Measurements from ENCODE around the gene TRAF1.

TRAF1 gene

GRCh38 chr9:120865809-120866208, 60.8 kb downstream of the TRAF1 start:
- no peak for DNase-seq

GRCh38 chr9:120865176-120865575, 61.4 kb downstream of the TRAF1 start:
- no peak for DNase-seq

GRCh38 chr9:120864719-120865118, 61.9 kb downstream of the TRAF1 start:
- DNase-seq = no peak

GRCh38 chr9:120863833-120864232, 62.8 kb downstream of the TRAF1 start:
- DNase-seq = no peak

GRCh38 chr9:120862452-120862851, 64.1 kb downstream of the TRAF1 start:
- no peak for DNase-seq

- DNase-seq = no peak
Measured at GRCh38 chr9:120861935-120862334, 64.7 kb downstream of the TRAF1 start.

- no peak for DNase-seq
Measured at GRCh38 chr9:120860083-120860482, 66.5 kb downstream of the TRAF1 start.

- no peak for DNase-seq
Measured at GRCh38 chr9:120859361-120859760, 67.2 kb downstream of the TRAF1 start.

- no peak for DNase-seq
Measured at GRCh38 chr9:120857902-120858301, 68.7 kb downstream of the TRAF1 start.

- no peak for DNase-seq
Measured at GRCh38 chr9:120857481-120857880, 69.1 kb downstream of the TRAF1 start.

- no peak for DNase-seq
Measured at GRCh38 chr9:120856700-120857099, 69.9 kb downstream of the TRAF1 start.

GRCh38 chr9:120855827-120856670, 70.5 kb downstream of the TRAF1 start:
- no peak for DNase-seq

- no peak for DNase-seq
Measured at GRCh38 chr9:120854596-120855327, 71.8 kb downstream of the TRAF1 start.

GRCh38 chr9:120853198-120853597, 73.4 kb downstream of the TRAF1 start:
- DNase-seq = no peak

Measured in HCEC 1CT (cell line).